Fibroblast of villous mesenchyme (primary cell): Measurements from ENCODE around the gene GAD1. TPM values are rescaled to one million over a fixed set of nuclear protein-coding genes. Genes with fewer than 3 reads are reported as not detected.

Experiments
- DNase-seq: peaks from one replicate; pipeline ENCODE4 v3.0.0-alpha.2; 2010; ENCODE audit warnings: low read depth
- H3K4me3 ChIP-seq: 2 replicates; pipeline ENCODE4 v1.5.1; 2011; ENCODE audit warnings: low read depth, mild to moderate bottlenecking, low read length
- CTCF ChIP-seq: IDR thresholded peaks from 2 replicates; pipeline ENCODE4 v1.5.1; 2012; ENCODE audit warnings: low read depth, mild to moderate bottlenecking, low read length; ENCODE audit not compliant: insufficient read depth
- total RNA-seq: library from RNA; depleted of rRNA; stranded (reverse); fragments of >200 nt; gene quantifications from 2 replicates; pipeline ENCODE4 v1.2.3, GENCODE V29; 2012

GAD1 gene
- total RNA-seq, 1 donor: not detected

- no peak for TF ChIP-seq CTCF
- no peak for DNase-seq
- H3K4me3 ChIP-seq: no peak overlapping the region
Measured at GRCh38 chr2:170778900-170779299, 37.8 kb upstream of the GAD1 start.

- no peak for DNase-seq
- H3K4me3 ChIP-seq: no peak overlapping the region
- no peak for TF ChIP-seq CTCF
Measured at GRCh38 chr2:170779304-170779703, 37.4 kb upstream of the GAD1 start.

GRCh38 chr2:170782673-170783072 lies 34.0 kb upstream of the GAD1 start:
- no peak for DNase-seq
- no peak overlapping the region for H3K4me3 ChIP-seq
- no peak for TF ChIP-seq CTCF

GRCh38 chr2:170783549-170783948 lies 33.1 kb upstream of the GAD1 start:
- no peak for DNase-seq
- TF ChIP-seq CTCF: no peak

GRCh38 chr2:170798996-170799395 lies 17.7 kb upstream of the GAD1 start:
- no peak for DNase-seq
- no peak overlapping the region for H3K4me3 ChIP-seq
- no peak for TF ChIP-seq CTCF

More at GRCh38 chr2:170783549-170783948, 33.1 kb upstream of the GAD1 start:
- no peak overlapping the region for H3K4me3 ChIP-seq

GRCh38 chr2:170806548-170806947 lies 10.1 kb upstream of the GAD1 start:
- no peak for DNase-seq
- no peak for TF ChIP-seq CTCF
- H3K4me3 ChIP-seq: no peak overlapping the region

- H3K4me3 ChIP-seq: no peak overlapping the region
- DNase-seq: peak; percentile 88
- TF ChIP-seq CTCF: peak; percentile 69
Measured at GRCh38 chr2:170812710-170813600, 3.7 kb upstream of the GAD1 start.
